Measurements from ENCODE around the gene NINJ1. TPM values are rescaled to one million over a fixed set of nuclear protein-coding genes. Genes with fewer than 3 reads are reported as not detected.

The NINJ1 gene
- polyA plus RNA-seq, 1 experiment, result 53.9 TPM

DNA sequence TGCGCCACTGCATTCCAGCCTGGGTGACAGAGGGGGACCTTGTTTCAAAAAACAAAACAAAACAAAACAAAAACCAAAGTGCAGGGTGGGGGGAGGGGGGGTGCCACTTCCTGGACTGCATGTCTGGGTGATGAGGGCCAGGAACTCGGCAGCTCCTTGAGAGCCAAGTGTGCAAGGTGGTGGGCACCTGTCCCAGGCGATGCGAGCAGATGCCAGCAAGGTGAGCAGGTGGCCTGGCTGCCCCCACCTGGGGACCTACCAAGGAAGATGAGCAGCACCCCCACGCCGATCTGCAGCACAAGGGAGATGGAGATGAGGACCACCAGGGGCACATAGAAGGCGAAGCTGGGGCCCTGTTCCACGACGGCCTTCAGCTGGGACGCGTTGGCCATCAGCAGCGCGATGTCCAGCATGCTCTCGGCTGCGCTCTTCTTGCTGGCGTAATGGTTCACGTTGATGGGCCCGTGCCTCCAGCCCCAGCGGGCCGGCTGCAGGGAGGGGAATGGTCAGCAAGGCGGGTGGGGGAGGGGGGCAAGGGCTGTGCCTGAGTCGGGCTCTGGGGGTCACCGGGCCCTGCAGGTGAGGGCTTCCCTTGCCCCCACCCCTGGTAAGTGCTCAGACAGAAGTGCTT lies 7.8 kb downstream of the NINJ1 start:
- H3K4me3 ChIP-seq (ENCODE audit: low read depth, low read length), result no peak overlapping the region
- POLR2A ChIA-PET, result no interaction called here
- TF ChIP-seq, protein P1, sequence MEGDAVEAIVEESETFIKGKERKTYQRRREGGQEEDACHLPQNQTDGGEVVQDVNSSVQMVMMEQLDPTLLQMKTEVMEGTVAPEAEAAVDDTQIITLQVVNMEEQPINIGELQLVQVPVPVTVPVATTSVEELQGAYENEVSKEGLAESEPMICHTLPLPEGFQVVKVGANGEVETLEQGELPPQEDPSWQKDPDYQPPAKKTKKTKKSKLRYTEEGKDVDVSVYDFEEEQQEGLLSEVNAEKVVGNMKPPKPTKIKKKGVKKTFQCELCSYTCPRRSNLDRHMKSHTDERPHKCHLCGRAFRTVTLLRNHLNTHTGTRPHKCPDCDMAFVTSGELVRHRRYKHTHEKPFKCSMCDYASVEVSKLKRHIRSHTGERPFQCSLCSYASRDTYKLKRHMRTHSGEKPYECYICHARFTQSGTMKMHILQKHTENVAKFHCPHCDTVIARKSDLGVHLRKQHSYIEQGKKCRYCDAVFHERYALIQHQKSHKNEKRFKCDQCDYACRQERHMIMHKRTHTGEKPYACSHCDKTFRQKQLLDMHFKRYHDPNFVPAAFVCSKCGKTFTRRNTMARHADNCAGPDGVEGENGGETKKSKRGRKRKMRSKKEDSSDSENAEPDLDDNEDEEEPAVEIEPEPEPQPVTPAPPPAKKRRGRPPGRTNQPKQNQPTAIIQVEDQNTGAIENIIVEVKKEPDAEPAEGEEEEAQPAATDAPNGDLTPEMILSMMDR (IDR thresholded peaks at IDR 0.05; ENCODE audit: insufficient read depth, low read depth, low read length), result no peak
- CTCF ChIA-PET, result no interaction called here
- DNase-seq (ENCODE audit: low read depth), result no peak
- H3K36me3 ChIP-seq (ENCODE audit: control insufficient read depth, insufficient read depth, low read length), result peaks cover 14% of the 10 kb centered on the region
- H3K27me3 ChIP-seq (ENCODE audit: control insufficient read depth, insufficient read depth, low read length), result no peaks in the 10 kb centered on the region

DNA sequence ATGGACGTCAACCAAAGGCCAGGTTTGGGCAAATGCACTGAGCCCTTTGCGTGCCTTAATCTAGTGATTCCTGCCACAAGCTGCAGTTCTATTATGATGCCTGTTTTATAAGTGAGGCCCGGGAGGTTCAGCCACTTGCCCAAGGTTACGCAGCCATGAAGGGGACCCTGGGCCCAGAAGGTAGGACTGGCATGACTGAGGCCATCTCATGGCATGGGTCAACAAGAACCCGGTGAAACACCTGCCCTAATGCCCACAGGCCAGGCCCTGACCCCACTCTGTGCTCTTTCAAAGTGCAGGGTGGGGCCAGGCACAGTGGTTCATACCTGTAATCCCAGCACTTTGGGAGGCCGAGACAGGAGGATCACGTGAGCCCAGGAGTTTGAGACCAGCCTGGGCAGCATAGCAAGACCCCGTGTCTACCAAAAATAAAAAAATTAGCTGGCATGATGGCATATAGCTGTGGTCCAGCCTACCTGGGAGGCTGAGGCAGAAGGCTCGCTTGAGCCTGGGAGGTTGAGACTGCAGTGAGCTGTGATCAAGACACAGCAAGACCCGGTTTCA lies 8.6 kb downstream of the NINJ1 start:
- TF ChIP-seq, protein P1 (IDR thresholded peaks at IDR 0.05; ENCODE audit: insufficient read depth, low read depth, low read length), result no peak
- Histone ChIP-seq H3K4me3 (ENCODE audit: low read depth, low read length) (no peak overlapping the region), H3K36me3 (ENCODE audit: control insufficient read depth, insufficient read depth, low read length) (peaks cover 14% of the 10 kb centered on the region), H3K27me3 (ENCODE audit: control insufficient read depth, insufficient read depth, low read length) (no peaks in the 10 kb centered on the region)
- DNase-seq (ENCODE audit: low read depth), result no peak
- ChIA-PET CTCF (interaction anchor here (1.0 kb wide), 1 partner anchor 13 kb away, joined by 3 read pairs; no protein-coding TSS in a partner anchor), POLR2A (no interaction called here)

DNA sequence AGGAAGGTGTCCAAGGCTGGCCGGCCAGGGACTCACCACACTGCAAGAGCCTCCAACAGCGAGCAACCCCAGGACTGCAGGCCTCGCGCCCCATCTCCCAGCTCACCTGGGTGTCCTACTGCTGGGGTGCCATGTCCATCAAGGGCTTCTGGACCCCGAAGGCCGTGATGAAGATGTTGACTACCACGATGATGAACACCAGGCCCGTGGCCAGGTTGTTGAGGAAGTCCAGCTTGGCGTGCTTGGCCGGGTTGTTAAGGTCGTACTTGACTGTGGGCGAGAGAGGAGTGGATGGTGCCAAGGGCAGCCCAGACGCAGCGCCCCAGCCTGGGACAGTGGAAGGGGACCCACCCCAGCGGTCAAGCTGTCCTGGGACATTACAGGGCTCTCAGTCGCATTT lies 9.3 kb downstream of the NINJ1 start:
- ChIA-PET POLR2A (no interaction called here), CTCF (interaction anchor here (1.0 kb wide), 1 partner anchor 14 kb away, joined by 3 read pairs; no protein-coding TSS in a partner anchor)
- Histone ChIP-seq H3K36me3 (ENCODE audit: control insufficient read depth, insufficient read depth, low read length) (peaks cover 14% of the 10 kb centered on the region), H3K27me3 (ENCODE audit: control insufficient read depth, insufficient read depth, low read length) (no peaks in the 10 kb centered on the region), H3K4me3 (ENCODE audit: low read depth, low read length) (no peak overlapping the region)
- TF ChIP-seq, protein P1 (IDR thresholded peaks at IDR 0.05; ENCODE audit: insufficient read depth, low read depth, low read length), result no peak
- DNase-seq (ENCODE audit: low read depth), result no peak

DNA sequence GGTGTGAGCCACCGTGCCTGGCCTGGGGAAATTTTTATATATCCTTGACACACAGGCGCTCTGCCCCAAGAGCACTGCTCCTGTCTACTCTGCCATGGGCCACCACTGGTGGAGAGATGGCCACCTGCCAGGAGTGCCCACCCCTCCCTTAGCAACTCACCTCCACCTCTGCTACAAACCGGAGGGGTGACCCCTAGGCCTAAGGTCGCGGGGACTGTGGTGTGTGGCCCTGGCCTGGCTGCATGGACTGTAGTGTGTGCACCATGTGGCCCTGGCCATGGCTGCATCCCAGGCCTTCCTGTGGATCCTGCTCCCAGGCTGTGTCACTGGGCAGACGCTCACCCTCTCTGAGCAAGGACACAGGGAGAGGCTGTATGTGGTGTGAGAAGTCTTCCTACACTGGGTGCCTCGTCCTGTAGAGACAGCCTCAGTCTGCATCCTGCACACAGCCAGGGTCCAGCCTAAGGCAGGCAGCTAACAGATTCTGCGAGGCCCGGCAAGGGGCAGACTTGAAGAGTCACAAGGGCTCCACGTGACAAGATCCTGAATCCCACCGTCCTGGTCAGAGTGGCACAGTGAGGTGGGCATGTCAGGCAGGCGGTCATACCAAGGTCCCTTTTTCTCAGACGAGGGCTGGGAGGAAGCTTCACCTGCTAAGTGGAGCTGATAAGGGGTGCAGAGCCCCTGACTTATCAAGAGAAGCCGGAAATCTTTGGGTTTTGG lies 10.3 kb downstream of the NINJ1 start:
- Histone ChIP-seq H3K4me3 (ENCODE audit: low read depth, low read length) (no peak overlapping the region), H3K36me3 (ENCODE audit: control insufficient read depth, insufficient read depth, low read length) (peaks cover 14% of the 10 kb centered on the region), H3K27me3 (ENCODE audit: control insufficient read depth, insufficient read depth, low read length) (no peaks in the 10 kb centered on the region)
- ChIA-PET POLR2A (no interaction called here), CTCF (interaction anchor here (2.0 kb wide), 1 partner anchor 15 kb away, joined by 5 read pairs; no protein-coding TSS in a partner anchor)
- TF ChIP-seq, protein P1 (IDR thresholded peaks at IDR 0.05; ENCODE audit: insufficient read depth, low read depth, low read length), result no peak
- no peak for DNase-seq (ENCODE audit: low read depth)

DNA sequence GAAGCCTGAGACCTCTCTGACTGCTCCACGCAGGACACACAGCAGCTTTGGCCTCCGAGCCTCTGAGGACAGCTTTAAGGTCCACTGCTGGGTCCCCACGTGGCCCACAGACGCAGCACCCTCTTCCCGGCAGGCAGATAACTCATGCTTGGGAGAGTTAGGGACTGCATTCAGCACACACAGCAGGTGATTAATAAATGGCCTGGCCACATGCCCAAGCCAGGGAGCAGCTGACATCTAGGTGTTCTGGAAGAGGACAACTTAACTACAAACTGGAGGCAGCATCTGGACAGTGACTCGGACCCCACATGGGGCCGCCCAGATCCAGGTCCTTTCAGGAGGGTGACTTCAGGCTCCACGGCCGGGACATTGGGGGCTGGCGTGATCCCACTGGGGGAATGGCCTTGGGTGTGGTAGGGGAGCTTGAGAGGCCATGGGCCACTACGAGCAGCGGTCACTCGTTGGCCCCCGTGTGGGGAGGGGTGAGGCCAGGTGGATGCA lies 11.3 kb downstream of the NINJ1 start:
- TF ChIP-seq, protein P1 (IDR thresholded peaks at IDR 0.05; ENCODE audit: insufficient read depth, low read depth, low read length), result no peak
- H3K27me3 ChIP-seq (ENCODE audit: control insufficient read depth, insufficient read depth, low read length), result no peaks in the 10 kb centered on the region
- no peak for DNase-seq (ENCODE audit: low read depth)
- no peak overlapping the region for H3K4me3 ChIP-seq (ENCODE audit: low read depth, low read length)
- peaks cover 14% of the 10 kb centered on the region for H3K36me3 ChIP-seq (ENCODE audit: control insufficient read depth, insufficient read depth, low read length)
- POLR2A ChIA-PET, result no interaction called here
- CTCF ChIA-PET, result interaction anchor here (2.0 kb wide), 1 partner anchor 14 kb away, joined by 5 read pairs; no protein-coding TSS in a partner anchor
